BJ (cell line): ENCODE results near the gene CENPB. TPM values are rescaled to one million over a fixed set of nuclear protein-coding genes. Genes with fewer than 3 reads are reported as not detected.

Experiments used
- CTCF ChIA-PET: fragments of 350-600 bp; formaldehyde crosslinking; extraction: SDS; loops from one replicate; lab custom pipeline; 2021; ENCODE audit warnings: antibody characterized with exemption, inconsistent platforms; lab: Yijun Ruan, JAX
- POLR2A ChIA-PET: fragments of 300-600 bp; sonication (Branson Sonifier 250); formaldehyde crosslinking; extraction: SDS; loops from one replicate; lab custom pipeline; 2021; ENCODE audit warnings: antibody characterized with exemption; lab: Charles Lee
- DNase-seq: peaks from one replicate; pipeline ENCODE4 v3.0.0-alpha.2; 2011; ENCODE audit warnings: low read depth
- H3K27me3 ChIP-seq: 2 replicates; pipeline ENCODE4 v1.6.0; 2011; ENCODE audit warnings: low read length; ENCODE audit not compliant: control insufficient read depth, insufficient read depth
- H3K36me3 ChIP-seq: 2 replicates; pipeline ENCODE4 v1.5.1; 2011; ENCODE audit warnings: low read length; ENCODE audit not compliant: control insufficient read depth, insufficient read depth
- H3K4me3 ChIP-seq: 2 replicates; pipeline ENCODE4 v1.5.1; 2011; ENCODE audit warnings: low read depth, mild to moderate bottlenecking, control low read depth, low read length
- CTCF ChIP-seq: IDR thresholded peaks from 2 replicates; pipeline ENCODE4 v1.5.1; 2011; ENCODE audit warnings: low read depth, mild to moderate bottlenecking, control low read depth, inconsistent platforms, low read length, moderate library complexity; ENCODE audit not compliant: insufficient read depth
- polyA plus RNA-seq: library from polyadenylated mRNA; depleted of rRNA; stranded (reverse); fragments of >200 nt; gene quantifications from 2 replicates; pipeline ENCODE4 v1.2.3, GENCODE V29; 2011

CENPB gene
- polyA plus RNA-seq, 1 experiment, result 47.5 TPM

- POLR2A ChIA-PET, result no interaction called here
- CTCF ChIA-PET, result interaction anchor here (2.7 kb wide), 1 partner anchor 18 kb away, joined by 12 read pairs; no protein-coding TSS in a partner anchor
- H3K27me3 ChIP-seq, result no peaks in the 10 kb centered on the region
- no peak overlapping the region for H3K4me3 ChIP-seq
- H3K36me3 ChIP-seq, result peaks cover 45% of the 10 kb centered on the region
- DNase-seq, result no peak
- TF ChIP-seq CTCF, result no peak
Observed at GRCh38 chr20:3800256-3800877, 13.8 kb upstream of the CENPB start.

GRCh38 chr20:3798908-3799248 lies 12.3 kb upstream of the CENPB start:
- no peak for DNase-seq
- peaks cover 37% of the 10 kb centered on the region for H3K36me3 ChIP-seq
- POLR2A ChIA-PET, result no interaction called here
- TF ChIP-seq CTCF, result no peak
- CTCF ChIA-PET, result interaction anchor here (1.1 to 2.7 kb wide), 2 partner anchors 18 to 20 kb away, joined by 3 to 12 read pairs; no protein-coding TSS in a partner anchor
- no peak overlapping the region for H3K4me3 ChIP-seq
- H3K27me3 ChIP-seq, result no peaks in the 10 kb centered on the region

GRCh38 chr20:3798373-3798768 lies 11.8 kb upstream of the CENPB start:
- no peak for DNase-seq
- ChIA-PET CTCF (no interaction called here), POLR2A (no interaction called here)
- no peak for TF ChIP-seq CTCF
- H3K4me3 ChIP-seq, result no peak overlapping the region
- peaks cover 36% of the 10 kb centered on the region for H3K36me3 ChIP-seq
- no peaks in the 10 kb centered on the region for H3K27me3 ChIP-seq

DNA sequence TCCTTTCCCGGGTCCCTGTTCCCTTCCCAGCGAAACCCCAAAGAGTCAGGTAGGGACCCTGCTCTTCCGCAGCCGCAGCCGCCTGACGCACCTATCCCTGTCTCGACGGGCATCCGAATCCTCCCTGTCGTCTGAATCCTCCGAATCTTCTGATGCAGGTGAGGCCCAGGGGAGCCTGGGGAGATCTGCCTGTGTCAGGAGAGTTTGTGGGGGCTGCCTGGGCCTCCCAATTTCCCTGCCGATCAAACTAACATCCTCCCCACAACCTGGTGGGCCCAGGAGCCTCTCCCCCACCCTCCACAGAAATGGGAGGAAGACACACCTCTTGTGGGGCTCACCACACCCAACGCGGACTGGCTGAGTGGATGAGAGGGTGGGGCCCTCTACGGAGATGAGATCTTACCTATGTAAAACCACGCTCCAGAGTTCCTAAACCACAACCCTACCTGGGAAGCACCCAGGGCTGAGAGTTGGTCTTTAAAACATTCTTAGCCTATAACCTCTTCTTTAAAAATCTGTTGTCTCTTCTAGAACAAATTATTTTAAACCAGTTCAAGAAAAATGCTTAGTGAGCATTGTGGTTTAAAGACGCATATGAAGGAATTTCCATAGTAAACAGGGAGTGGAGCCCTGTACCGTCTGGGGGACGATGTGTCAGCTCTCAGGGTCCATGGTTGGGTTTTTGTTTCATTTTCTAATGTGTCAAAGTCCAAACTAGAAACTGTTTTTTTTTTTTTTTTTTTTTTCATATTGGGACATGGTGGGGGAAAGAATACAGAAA lies 11.2 kb upstream of the CENPB start:
- POLR2A ChIA-PET, result no interaction called here
- H3K36me3 ChIP-seq, result peaks cover 31% of the 10 kb centered on the region
- no peak for DNase-seq

More for the DNA sequence above, 11.2 kb upstream of the CENPB start:
- CTCF ChIA-PET, result interaction anchor here (2.9 kb wide), 1 partner anchor 11 kb away, joined by 10 read pairs; the partner anchor contains the start of gene CENPB
- no peaks in the 10 kb centered on the region for H3K27me3 ChIP-seq
- TF ChIP-seq CTCF, result no peak
- H3K4me3 ChIP-seq, result peak overlapping the region; percentile 68
